ENCODE results near the gene COG5.

DNA sequence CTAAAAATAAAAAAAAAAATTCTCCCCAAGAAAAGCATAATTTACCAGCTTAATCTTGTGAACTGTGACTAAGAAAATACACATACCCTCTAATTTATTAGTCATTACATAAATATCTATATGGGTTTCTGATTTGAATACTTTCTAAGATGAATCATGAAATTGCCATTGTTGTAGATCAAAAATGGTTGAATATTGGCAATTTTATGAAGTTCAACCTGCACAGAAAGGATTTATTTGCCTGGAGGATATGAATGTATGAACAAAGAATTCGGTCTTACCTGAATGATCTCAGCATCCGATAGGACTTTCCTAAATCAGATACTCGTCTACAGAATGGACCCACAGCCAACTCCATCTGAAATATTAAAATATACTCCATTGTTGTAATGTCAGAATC is 333.4 kb downstream of the COG5 start:
- TF ChIP-seq, protein P1, sequence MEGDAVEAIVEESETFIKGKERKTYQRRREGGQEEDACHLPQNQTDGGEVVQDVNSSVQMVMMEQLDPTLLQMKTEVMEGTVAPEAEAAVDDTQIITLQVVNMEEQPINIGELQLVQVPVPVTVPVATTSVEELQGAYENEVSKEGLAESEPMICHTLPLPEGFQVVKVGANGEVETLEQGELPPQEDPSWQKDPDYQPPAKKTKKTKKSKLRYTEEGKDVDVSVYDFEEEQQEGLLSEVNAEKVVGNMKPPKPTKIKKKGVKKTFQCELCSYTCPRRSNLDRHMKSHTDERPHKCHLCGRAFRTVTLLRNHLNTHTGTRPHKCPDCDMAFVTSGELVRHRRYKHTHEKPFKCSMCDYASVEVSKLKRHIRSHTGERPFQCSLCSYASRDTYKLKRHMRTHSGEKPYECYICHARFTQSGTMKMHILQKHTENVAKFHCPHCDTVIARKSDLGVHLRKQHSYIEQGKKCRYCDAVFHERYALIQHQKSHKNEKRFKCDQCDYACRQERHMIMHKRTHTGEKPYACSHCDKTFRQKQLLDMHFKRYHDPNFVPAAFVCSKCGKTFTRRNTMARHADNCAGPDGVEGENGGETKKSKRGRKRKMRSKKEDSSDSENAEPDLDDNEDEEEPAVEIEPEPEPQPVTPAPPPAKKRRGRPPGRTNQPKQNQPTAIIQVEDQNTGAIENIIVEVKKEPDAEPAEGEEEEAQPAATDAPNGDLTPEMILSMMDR (IDR thresholded peaks at IDR 0.05): no peak
- no peak for TF ChIP-seq POLR2A (IDR thresholded peaks at IDR 0.05)
